HEK293 (cell line): ENCODE results near the gene ELANE.

Experiments used
- AEBP2 ChIP-seq: fragments of 450-650 bp; formaldehyde crosslinking; IDR thresholded peaks from 2 replicates; pipeline ENCODE4 v1.5.1; 2016; ENCODE audit warnings: missing biosample characterization, missing genetic modification characterization, borderline replicate concordance
- EGR2 ChIP-seq: fragments of 450-650 bp; formaldehyde crosslinking; IDR thresholded peaks from 2 replicates; pipeline ENCODE4 v1.5.1; 2016; ENCODE audit warnings: low read depth, missing biosample characterization, missing genetic modification characterization
- FEZF1 ChIP-seq: fragments of 450-650 bp; formaldehyde crosslinking; IDR thresholded peaks from 2 replicates; pipeline ENCODE4 v1.5.1; 2016; ENCODE audit warnings: missing biosample characterization, missing genetic modification characterization
- GLI2 ChIP-seq: fragments of 450-650 bp; formaldehyde crosslinking; IDR thresholded peaks from 2 replicates; pipeline ENCODE4; 2017; ENCODE audit warnings: missing biosample characterization, missing genetic modification characterization, low read depth, borderline replicate concordance
- IKZF3 ChIP-seq: fragments of 450-650 bp; IDR thresholded peaks from 2 replicates; pipeline ENCODE4 v1.5.0; 2018; ENCODE audit warnings: missing biosample characterization, mild to moderate bottlenecking, missing genetic modification characterization, moderate library complexity
- KLF1 ChIP-seq: fragments of 450-650 bp; formaldehyde crosslinking; IDR thresholded peaks from 2 replicates; pipeline ENCODE4 v1.5.1; 2016; ENCODE audit warnings: missing biosample characterization, missing genetic modification characterization
- KLF8 ChIP-seq: fragments of 450-650 bp; formaldehyde crosslinking; IDR thresholded peaks from 2 replicates; pipeline ENCODE4 v1.5.1; 2016; ENCODE audit warnings: missing biosample characterization, missing genetic modification characterization
- PATZ1 ChIP-seq: fragments of 450-650 bp; formaldehyde crosslinking; IDR thresholded peaks from 2 replicates; pipeline ENCODE4 v1.5.1; 2016; ENCODE audit warnings: missing biosample characterization, missing genetic modification characterization
- PRDM10 ChIP-seq: fragments of 450-650 bp; formaldehyde crosslinking; IDR thresholded peaks from 2 replicates; pipeline ENCODE4 v1.5.1; 2016; ENCODE audit warnings: missing biosample characterization, missing genetic modification characterization
- SP2 ChIP-seq: fragments of 450-650 bp; formaldehyde crosslinking; IDR thresholded peaks from 2 replicates; pipeline ENCODE4 v1.5.1; 2016; ENCODE audit warnings: missing biosample characterization, missing genetic modification characterization
- ZBTB10 ChIP-seq: fragments of 450-650 bp; formaldehyde crosslinking; IDR thresholded peaks from 2 replicates; pipeline ENCODE4 v1.5.1; 2016; ENCODE audit warnings: missing biosample characterization, missing genetic modification characterization
- ZEB2 ChIP-seq: fragments of 450-650 bp; formaldehyde crosslinking; IDR thresholded peaks from 2 replicates; pipeline ENCODE4 v1.5.1; 2016; ENCODE audit warnings: missing biosample characterization, missing genetic modification characterization
- ZFP41 ChIP-seq: fragments of 450-650 bp; formaldehyde crosslinking; IDR thresholded peaks from 2 replicates; pipeline ENCODE4 v1.5.1; 2016; ENCODE audit warnings: missing biosample characterization, missing genetic modification characterization, borderline replicate concordance
- ZNF148 ChIP-seq: fragments of 450-650 bp; formaldehyde crosslinking; IDR thresholded peaks from 2 replicates; pipeline ENCODE4 v1.5.0; 2017; ENCODE audit warnings: missing biosample characterization, missing genetic modification characterization, borderline replicate concordance
- ZNF350 ChIP-seq: fragments of 450-650 bp; formaldehyde crosslinking; IDR thresholded peaks from 2 replicates; pipeline ENCODE4 v1.5.0; 2017; ENCODE audit warnings: missing biosample characterization, mild to moderate bottlenecking, missing genetic modification characterization
- ZNF391 ChIP-seq: fragments of 450-650 bp; formaldehyde crosslinking; IDR thresholded peaks from 2 replicates; pipeline ENCODE4 v1.5.1; 2016; ENCODE audit warnings: low read depth, missing biosample characterization, missing genetic modification characterization, borderline replicate concordance
- ZNF449 ChIP-seq: fragments of 450-650 bp; formaldehyde crosslinking; IDR thresholded peaks from 2 replicates; pipeline ENCODE4 v1.5.1; 2017; ENCODE audit warnings: missing biosample characterization, mild to moderate bottlenecking, missing genetic modification characterization, moderate library complexity
- ZNF521 ChIP-seq: fragments of 450-650 bp; formaldehyde crosslinking; IDR thresholded peaks from 2 replicates; pipeline ENCODE4 v1.5.1; 2017; ENCODE audit warnings: missing biosample characterization, mild to moderate bottlenecking, missing genetic modification characterization
- ZNF596 ChIP-seq: fragments of 450-650 bp; IDR thresholded peaks from 2 replicates; pipeline ENCODE4 v1.5.0; 2018; ENCODE audit warnings: missing biosample characterization, mild to moderate bottlenecking, missing genetic modification characterization, moderate library complexity
- ZNF645 ChIP-seq: fragments of 450-650 bp; formaldehyde crosslinking; IDR thresholded peaks from 2 replicates; pipeline ENCODE4; 2016; ENCODE audit warnings: missing biosample characterization, missing genetic modification characterization
- ZNF701 ChIP-seq: fragments of 450-650 bp; formaldehyde crosslinking; IDR thresholded peaks from 2 replicates; pipeline ENCODE4 v1.5.1; 2016; ENCODE audit warnings: missing biosample characterization, missing genetic modification characterization

Gene ELANE

GRCh38 chr19:872266-872951, 20.3 kb downstream of the ELANE start (continued):
- no peak for TF ChIP-seq ZBTB10 (tag by site-specific recombination)
- TF ChIP-seq ZNF596: no peak
- TF ChIP-seq GLI2 (tag by site-specific recombination): no peak
- TF ChIP-seq EGR2 (tag by site-specific recombination): 0 out of 2 replicates have a peak, but pooled peaks have one; percentile 34
- no peak for TF ChIP-seq ZNF391 (tag by site-specific recombination)
- TF ChIP-seq ZEB2 (tag by site-specific recombination): no peak
- peak; percentile 55 for TF ChIP-seq SP2 (tag by site-specific recombination)
- TF ChIP-seq IKZF3 (tag by site-specific recombination): no peak
- no peak for TF ChIP-seq ZNF350
- no peak for TF ChIP-seq ZNF521 (tag by site-specific recombination)
- TF ChIP-seq ZNF645 (tag by site-specific recombination): no peak
- TF ChIP-seq ZNF148: no peak
- peak; percentile 74 for TF ChIP-seq PATZ1
- peak; percentile 88 for TF ChIP-seq KLF1 (tag by site-specific recombination)
- TF ChIP-seq FEZF1 (tag by site-specific recombination): no peak
- no peak for TF ChIP-seq ZFP41
- TF ChIP-seq AEBP2 (tag by site-specific recombination): no peak
- TF ChIP-seq ZNF449: no peak
- no peak for TF ChIP-seq PRDM10
- peak; percentile 41; the same call in 1 of the 2 replicates for TF ChIP-seq KLF8 (tag by site-specific recombination)
- no peak for TF ChIP-seq ZNF701 (tag by site-specific recombination)
